NOMO-1 (cell line): Measurements from ENCODE around the gene UQCC2.

Experiments
- DNase-seq, 2 experiments: peaks; one replicate each; lab custom pipeline; 2025; ENCODE audit not compliant: unreplicated experiment in 2 of 2; lab: John Stamatoyannopoulos, UW

UQCC2 gene

GRCh38 chr6:33744895-33745546 lies 33.5 kb upstream of the UQCC2 start:
- no peak for DNase-seq

- peak; percentile 9 to 34 for DNase-seq
Observed at GRCh38 chr6:33744001-33744848, 32.7 kb upstream of the UQCC2 start.

GRCh38 chr6:33742837-33743236 lies 31.3 kb upstream of the UQCC2 start:
- no peak for DNase-seq

GRCh38 chr6:33742092-33742491 lies 30.6 kb upstream of the UQCC2 start:
- DNase-seq, result no peak

GRCh38 chr6:33740794-33741193 lies 29.3 kb upstream of the UQCC2 start:
- no peak for DNase-seq

GRCh38 chr6:33740204-33740608 lies 28.7 kb upstream of the UQCC2 start:
- DNase-seq, result no peak

GRCh38 chr6:33739571-33739970 lies 28.1 kb upstream of the UQCC2 start:
- DNase-seq, result no peak

GRCh38 chr6:33738879-33739278 lies 27.4 kb upstream of the UQCC2 start:
- DNase-seq, result no peak

GRCh38 chr6:33738153-33738552 lies 26.7 kb upstream of the UQCC2 start:
- DNase-seq, result no peak

- DNase-seq, result no peak
Observed at GRCh38 chr6:33737267-33738026, 25.9 kb upstream of the UQCC2 start.

GRCh38 chr6:33735216-33735615 lies 23.7 kb upstream of the UQCC2 start:
- DNase-seq, result no peak

- DNase-seq, result no peak
Observed at GRCh38 chr6:33733709-33734007, 22.2 kb upstream of the UQCC2 start.

GRCh38 chr6:33732817-33733708 lies 21.6 kb upstream of the UQCC2 start:
- no peak for DNase-seq

- no peak for DNase-seq
Observed at GRCh38 chr6:33732385-33732784, 20.9 kb upstream of the UQCC2 start.

- DNase-seq, result no peak
Observed at GRCh38 chr6:33731751-33732282, 20.3 kb upstream of the UQCC2 start.

GRCh38 chr6:33731035-33731434 lies 19.5 kb upstream of the UQCC2 start:
- no peak for DNase-seq

- no peak for DNase-seq
Observed at GRCh38 chr6:33730611-33731010, 19.1 kb upstream of the UQCC2 start.

GRCh38 chr6:33729059-33729458 lies 17.6 kb upstream of the UQCC2 start:
- DNase-seq, result no peak

GRCh38 chr6:33728438-33728837 lies 16.9 kb upstream of the UQCC2 start:
- no peak for DNase-seq

- DNase-seq, result no peak
Observed at GRCh38 chr6:33727932-33728331, 16.4 kb upstream of the UQCC2 start.
